ENCODE data around the gene SLC25A34. TPM values are rescaled to one million over a fixed set of nuclear protein-coding genes. Genes with fewer than 3 reads are reported as not detected.

Gene SLC25A34
- polyA plus RNA-seq, 3 donors, result 2.3 to 4.2 (median 2.8) TPM

Other genes starting within 250 kb of the SLC25A34 start
- gene CASP9, start 212.0 kb upstream of the SLC25A34 start, polyA plus RNA-seq, result 10 to 100 TPM; 12.7 to 22.0 (median 14.5) TPM
- 1 to 10 TPM; 3.0 to 3.6 (median 3.2) TPM for gene DNAJC16, start 209.4 kb upstream of the SLC25A34 start, polyA plus RNA-seq
- under 1 TPM; 0.21 to 0.45 (median 0.29) TPM for gene AGMAT, start 151.2 kb upstream of the SLC25A34 start, polyA plus RNA-seq
- 10 to 100 TPM in 1 of 3 donors, 1 to 10 TPM in 2; 4.2 to 10.4 (median 8.5) TPM for gene DDI2, start 118.8 kb upstream of the SLC25A34 start, polyA plus RNA-seq
- gene PLEKHM2, start 51.9 kb upstream of the SLC25A34 start, polyA plus RNA-seq, result 10 to 100 TPM; 23.4 to 55.2 (median 41.1) TPM
- gene TMEM82, start 6.2 kb downstream of the SLC25A34 start, polyA plus RNA-seq, result under 1 TPM in 1 of 3 donors, not detected in 2; 0.04 TPM
- 10 to 100 TPM; 13.8 to 37.7 (median 26.1) TPM for gene FBLIM1, start 22.5 kb downstream of the SLC25A34 start, polyA plus RNA-seq
- 1 to 10 TPM; 1.2 to 3.4 (median 2.6) TPM for gene UQCRHL, start 71.4 kb downstream of the SLC25A34 start, polyA plus RNA-seq
- 10 to 100 TPM; 15.7 to 28.8 (median 20.2) TPM for gene SPEN, start 111.4 kb downstream of the SLC25A34 start, polyA plus RNA-seq
- 10 to 100 TPM; 23.9 to 36.2 (median 33.9) TPM for gene ZBTB17, start 239.8 kb downstream of the SLC25A34 start, polyA plus RNA-seq

Measured in adipose tissue (tissue), 3 donors.